Thyroid gland (tissue), 4 donors: ENCODE measurements around the gene TRAPPC2L. TPM values are rescaled to one million over a fixed set of nuclear protein-coding genes. Genes with fewer than 3 reads are reported as not detected.

Experiments
- DNase-seq, 2 donors: peaks; one replicate each; pipeline ENCODE4 v3.0.0-alpha.2; 2019
- H3K27ac ChIP-seq, 3 donors: fragments of 200-600 bp; sonication (generic); 1 replicate in 2 of 3; 2 replicates in 1 of 3; pipeline ENCODE4 v1.5.1; 2016 to 2019; ENCODE audit warnings: mild to moderate bottlenecking in 1 of 3, moderate library complexity in 1 of 3
- H3K27me3 ChIP-seq: fragments of 200-600 bp; sonication (generic); one replicate; pipeline ENCODE4 v1.5.1; 2019
- H3K36me3 ChIP-seq, 2 donors: fragments of 200-600 bp; sonication (generic); one replicate each; pipeline ENCODE4 v1.5.1; 2016 to 2019
- H3K4me1 ChIP-seq, 2 donors: fragments of 200-600 bp; sonication (generic); one replicate each; pipeline ENCODE4 v1.5.1; 2017 to 2019
- H3K4me3 ChIP-seq, 3 donors: fragments of 200-600 bp; sonication (generic); replicated peaks in 1 of 3; 1 replicate in 2 of 3; 2 replicates in 1 of 3; pipeline ENCODE4 v1.5.1; 2016; ENCODE audit warnings: mild to moderate bottlenecking in 1 of 3
- H3K9me3 ChIP-seq: fragments of 200-600 bp; sonication (generic); one replicate; pipeline ENCODE4 v1.5.1; 2017
- CTCF ChIP-seq, 6 experiments: fragments of 200-600 bp in 3 of 6; fragments of 450-650 bp in 3 of 6; sonication (generic) in 3 of 6; IDR thresholded peaks; one replicate each; pipeline ENCODE4 v1.5.1; 2016 to 2019; ENCODE audit warnings: antibody characterized with exemption in 6 of 6, mild to moderate bottlenecking in 2 of 6, inconsistent platforms in 1 of 6, moderate library complexity in 1 of 6
- POLR2A ChIP-seq, 2 donors: fragments of 450-650 bp; IDR thresholded peaks; one replicate each; pipeline ENCODE4 v1.6.1; 2017; ENCODE audit warnings: antibody characterized with exemption in 2 of 2, mild to moderate bottlenecking in 2 of 2, moderate library complexity in 1 of 2
- WGBS, 2 donors: methylation state at CpG; one replicate each; pipeline ENCODE4 v1.1.5; 2017; 5-methylcytosine and 5-hydroxymethylcytosine counted together
- intact Hi-C: fragments of 100-400 bp; cut with DNase I; formaldehyde crosslinking; loops from one replicate; pipeline ENCODE4 v1.15.1; 2023
- total RNA-seq, 4 donors: library from RNA; depleted of rRNA; stranded (reverse); fragments of >200 nt; gene quantifications; one replicate each; pipeline ENCODE4 v1.2.3, GENCODE V29; 2016

Gene TRAPPC2L
- total RNA-seq, 4 donors from 2014 or later, result 18.9 to 50.4 (median 43.8) TPM

DNA sequence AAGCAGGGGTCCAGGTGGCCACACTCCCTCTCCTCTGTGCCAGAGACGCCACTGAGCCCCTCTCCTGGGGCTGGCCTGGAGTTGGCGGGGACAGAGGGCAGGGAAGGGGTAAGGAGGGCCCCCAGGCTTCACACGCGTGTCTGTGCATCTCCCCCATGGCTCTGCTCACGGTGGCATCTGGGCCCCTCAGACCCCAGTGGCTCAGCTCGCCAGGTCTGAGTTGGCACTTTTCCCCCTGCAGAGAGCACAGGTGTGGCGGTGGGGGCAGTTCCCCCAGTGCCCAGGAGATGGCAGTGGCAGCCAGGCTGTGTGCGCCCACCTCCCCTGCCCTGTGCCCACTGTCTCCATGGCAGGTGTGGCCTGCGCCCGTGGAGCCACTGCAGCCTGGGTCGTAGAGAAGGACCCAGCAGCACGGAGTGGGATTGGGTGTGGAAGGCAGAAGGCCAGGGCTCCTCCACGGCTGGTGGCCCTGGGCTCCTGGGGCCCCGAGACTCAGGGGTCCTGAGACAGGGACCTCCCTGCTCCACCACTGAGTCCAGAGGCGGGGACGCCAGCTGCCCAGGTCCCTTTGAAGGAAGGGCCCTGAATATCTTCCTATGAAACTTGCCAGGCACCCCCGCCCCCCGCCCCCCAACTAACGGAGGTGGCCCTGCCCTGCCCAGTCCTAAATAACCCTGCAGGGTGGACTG, 40.9 kb upstream of the TRAPPC2L start:
- peak; percentile 49 for DNase-seq
- WGBS, 2 donors, result 29 to 31% methylated on average over 4 to 9 of the region's 19 CpGs

DNA sequence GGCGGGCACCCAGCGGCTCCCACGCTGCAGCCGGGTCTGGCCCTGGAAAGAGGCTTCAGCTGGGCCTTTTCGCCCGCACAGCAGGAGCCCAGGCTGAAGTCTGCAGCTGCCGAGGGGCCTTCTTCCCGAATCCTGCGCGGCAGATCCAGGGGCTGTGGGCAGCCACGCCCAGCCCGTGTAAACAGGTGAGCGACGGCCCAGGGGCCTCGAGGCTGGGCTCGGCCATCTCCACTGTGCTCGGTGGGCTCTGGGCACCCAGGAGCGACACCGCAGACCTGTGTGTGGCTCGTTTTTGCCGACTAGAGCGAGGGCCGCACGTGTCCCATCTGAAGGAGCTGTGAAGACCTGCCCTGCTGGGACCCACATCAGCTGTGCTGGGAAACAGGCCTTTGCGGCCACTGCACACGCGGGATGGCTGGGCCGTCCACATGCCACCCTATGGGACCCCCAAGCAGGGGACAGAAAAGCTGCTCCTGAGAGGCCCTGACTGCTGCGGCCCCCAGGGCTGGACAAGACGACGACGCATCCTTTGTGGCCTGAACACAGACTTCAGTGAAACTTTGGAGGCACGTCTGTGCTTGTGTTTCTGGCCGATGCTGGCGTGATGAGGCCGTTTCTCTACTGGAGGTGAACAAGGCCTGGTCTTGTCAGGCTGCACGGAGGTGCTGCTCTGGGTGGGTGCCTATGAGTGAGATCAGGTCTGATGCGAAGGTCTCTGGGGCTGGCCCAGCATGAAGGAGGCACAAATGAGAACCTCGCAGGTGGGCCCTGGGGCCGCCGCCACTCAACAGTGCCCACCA, 40.0 kb upstream of the TRAPPC2L start:
- intact Hi-C loops, result loop anchor here (10.0 kb wide), 2 partner anchors 278 to 398 kb away; partner anchors contain the start of genes ACSF3 and ZNF778
- TF ChIP-seq CTCF (IDR thresholded peaks at IDR 0.05), result no peak
- TF ChIP-seq POLR2A (IDR thresholded peaks at IDR 0.05), result no peak
- 87 to 93% methylated on average over 3 to 15 of the region's 41 CpGs for WGBS, 2 donors

More for the DNA sequence above, 40.9 kb upstream of the TRAPPC2L start:
- Histone ChIP-seq H3K4me1 (peaks cover 8 to 12% of the 10 kb centered on the region in 2 donors), H3K36me3 (no peaks in the 10 kb centered on the region), H3K4me3 (no peak overlapping the region), H3K27me3 (no peaks in the 10 kb centered on the region), H3K27ac (no peak overlapping the region), H3K9me3 (no peaks in the 10 kb centered on the region)
- intact Hi-C loops, result loop anchor here (10.0 kb wide), 2 partner anchors 279 to 399 kb away; partner anchors contain the start of genes ACSF3 and ZNF778
- TF ChIP-seq POLR2A (IDR thresholded peaks at IDR 0.05) (no peak), CTCF (IDR thresholded peaks at IDR 0.05) (peak; percentile 18 to 72 (median 57))

GRCh38 chr16:88817785-88818574, 38.9 kb upstream of the TRAPPC2L start:
- no peak overlapping the region for H3K27ac ChIP-seq
- WGBS, 2 donors, result 81 to 89% methylated on average over 17 to 21 of the region's 40 CpGs
- no peak for DNase-seq
- intact Hi-C loops, result loop anchor here (10.0 kb wide), 2 partner anchors 277 to 397 kb away; partner anchors contain the start of genes ACSF3 and ZNF778
- TF ChIP-seq CTCF (IDR thresholded peaks at IDR 0.05) (no peak), POLR2A (IDR thresholded peaks at IDR 0.05) (no peak)
- no peak overlapping the region for H3K4me3 ChIP-seq
- no peaks in the 10 kb centered on the region for H3K27me3 ChIP-seq
- H3K36me3 ChIP-seq, result no peaks in the 10 kb centered on the region
- no peaks in the 10 kb centered on the region for H3K9me3 ChIP-seq
- peaks cover 0 to 3% of the 10 kb centered on the region in 2 donors for H3K4me1 ChIP-seq

More for the DNA sequence above, 40.0 kb upstream of the TRAPPC2L start:
- Histone ChIP-seq H3K4me3 (no peak overlapping the region), H3K9me3 (no peaks in the 10 kb centered on the region), H3K27ac (no peak overlapping the region), H3K27me3 (no peaks in the 10 kb centered on the region), H3K36me3 (no peaks in the 10 kb centered on the region), H3K4me1 (peaks cover 6 to 11% of the 10 kb centered on the region in 2 donors)
- DNase-seq, result no peak

- no peaks in the 10 kb centered on the region for H3K4me1 ChIP-seq
- WGBS, 2 donors, result 86 to 89% methylated on average over 18 of the region's 18 CpGs
- TF ChIP-seq POLR2A (IDR thresholded peaks at IDR 0.05), result no peak
- TF ChIP-seq CTCF (IDR thresholded peaks at IDR 0.05), result no peak
- no peak overlapping the region for H3K27ac ChIP-seq
- no peaks in the 10 kb centered on the region for H3K9me3 ChIP-seq
- H3K4me3 ChIP-seq, result no peak overlapping the region
- H3K27me3 ChIP-seq, result no peaks in the 10 kb centered on the region
- intact Hi-C loops, result loop anchor here (10.0 kb wide), 2 partner anchors 276 to 396 kb away; partner anchors contain the start of genes ACSF3 and ZNF778
- H3K36me3 ChIP-seq, result no peaks in the 10 kb centered on the region
- DNase-seq, result no peak
Observed at GRCh38 chr16:88818575-88818874, 38.4 kb upstream of the TRAPPC2L start.
